ENCODE measurements around the gene SNCAIP. TPM values are rescaled to one million over a fixed set of nuclear protein-coding genes. Genes with fewer than 3 reads are reported as not detected.

SNCAIP gene
- total RNA-seq, 1 donor from 2014 or later: 1.4 TPM

- H3K4me3 ChIP-seq: no peak overlapping the region
- intact Hi-C loops (cut with micrococcal nuclease): no loop called here
- no peaks in the 10 kb centered on the region for H3K27me3 ChIP-seq (ENCODE audit: low read depth)
- no peaks in the 10 kb centered on the region for H3K9me3 ChIP-seq (replicated peaks)
- no peaks in the 10 kb centered on the region for H3K4me1 ChIP-seq
- no peaks in the 10 kb centered on the region for H3K36me3 ChIP-seq
- no peak for TF ChIP-seq CTCF (IDR thresholded peaks at IDR 0.05; ENCODE audit: borderline replicate concordance)
- no peak for DNase-seq
- H3K27ac ChIP-seq (replicated peaks): no peak overlapping the region
These were observed 91.1 kb downstream of the SNCAIP start for GRCh38 chr5:122402955-122403685.

- intact Hi-C loops (cut with micrococcal nuclease): no loop called here
- no peaks in the 10 kb centered on the region for H3K27me3 ChIP-seq (ENCODE audit: low read depth)
These were observed 92.0 kb downstream of the SNCAIP start for GRCh38 chr5:122404018-122404417.

GRCh38 chr5:122404653-122405362 lies 92.8 kb downstream of the SNCAIP start:
- Histone ChIP-seq H3K36me3 (no peaks in the 10 kb centered on the region), H3K9me3 (replicated peaks) (no peaks in the 10 kb centered on the region), H3K27me3 (ENCODE audit: low read depth) (no peaks in the 10 kb centered on the region), H3K4me3 (no peak overlapping the region), H3K4me1 (no peaks in the 10 kb centered on the region), H3K27ac (replicated peaks) (no peak overlapping the region)
- TF ChIP-seq CTCF (IDR thresholded peaks at IDR 0.05; ENCODE audit: borderline replicate concordance): no peak
- intact Hi-C loops (cut with micrococcal nuclease): no loop called here
- DNase-seq: no peak

More at GRCh38 chr5:122404018-122404417, 92.0 kb downstream of the SNCAIP start:
- Histone ChIP-seq H3K4me3 (no peak overlapping the region), H3K4me1 (no peaks in the 10 kb centered on the region), H3K27ac (replicated peaks) (no peak overlapping the region), H3K9me3 (replicated peaks) (no peaks in the 10 kb centered on the region), H3K36me3 (no peaks in the 10 kb centered on the region)
- no peak for TF ChIP-seq CTCF (IDR thresholded peaks at IDR 0.05; ENCODE audit: borderline replicate concordance)
- DNase-seq: no peak

- Histone ChIP-seq H3K4me1 (no peaks in the 10 kb centered on the region), H3K27me3 (ENCODE audit: low read depth) (no peaks in the 10 kb centered on the region), H3K4me3 (no peak overlapping the region), H3K36me3 (no peaks in the 10 kb centered on the region), H3K9me3 (replicated peaks) (no peaks in the 10 kb centered on the region), H3K27ac (replicated peaks) (no peak overlapping the region)
- no peak for DNase-seq
- intact Hi-C loops (cut with micrococcal nuclease): no loop called here
- TF ChIP-seq CTCF (IDR thresholded peaks at IDR 0.05; ENCODE audit: borderline replicate concordance): no peak
These were observed 93.7 kb downstream of the SNCAIP start for GRCh38 chr5:122405751-122406150.

- intact Hi-C loops (cut with micrococcal nuclease): no loop called here
These were observed 94.1 kb downstream of the SNCAIP start for GRCh38 chr5:122406181-122406580.

More at GRCh38 chr5:122406181-122406580, 94.1 kb downstream of the SNCAIP start:
- Histone ChIP-seq H3K27ac (replicated peaks) (no peak overlapping the region), H3K27me3 (ENCODE audit: low read depth) (no peaks in the 10 kb centered on the region), H3K36me3 (no peaks in the 10 kb centered on the region), H3K4me1 (no peaks in the 10 kb centered on the region), H3K4me3 (no peak overlapping the region), H3K9me3 (replicated peaks) (no peaks in the 10 kb centered on the region)
- TF ChIP-seq CTCF (IDR thresholded peaks at IDR 0.05; ENCODE audit: borderline replicate concordance): no peak
- no peak for DNase-seq
